SK-N-SH (cell line): ENCODE data around the gene NAPEPLD. TPM values are rescaled to one million over a fixed set of nuclear protein-coding genes. Genes with fewer than 3 reads are reported as not detected.
A peak's percentile ranks its signal among the peaks of the same experiment; 100 is the strongest.
"Not testable (repeated sequence)": the region's sequence is repeated elsewhere in the genome, so short reads cannot be mapped to it uniquely, and the experiment has no call there.

Experiments used
- CTCF ChIA-PET: fragments of 300-600, 350-600 bp; formaldehyde crosslinking; extraction: SDS; loops from one replicate; lab custom pipeline; 2021; lab: Yijun Ruan, JAX
- POLR2A ChIA-PET: fragments of 350-600 bp; sonication (Branson Sonifier 250); formaldehyde crosslinking; extraction: SDS; loops from one replicate; lab custom pipeline; 2020; ENCODE audit warnings: antibody characterized with exemption, inconsistent platforms; lab: Yijun Ruan, JAX
- DNase-seq: peaks from one replicate; pipeline ENCODE4 v3.0.0; 2012
- H2AFZ ChIP-seq: fragments of 200-600 bp; sonication (generic); 2 replicates; pipeline ENCODE4 v1.8.1; 2016; ENCODE audit warnings: antibody characterized with exemption, mild to moderate bottlenecking, low read depth
- H3F3A ChIP-seq: fragments of 200-600 bp; sonication (generic); replicated peaks from 2 replicates; pipeline ENCODE3; 2016; ENCODE audit warnings: antibody characterized with exemption, mild to moderate bottlenecking; ENCODE audit not compliant: insufficient read depth
- H3K27ac ChIP-seq, 2 experiments: fragments of 200-500 bp in 1 of 2; fragments of 200-600 bp in 1 of 2; sonication (Bioruptor generic) in 1 of 2; sonication (generic), shearing (Covaris generic) in 1 of 2; 2 replicates each; pipeline versions ENCODE4 v1.5.1 to v1.6.1; 2014 to 2016; ENCODE audit warnings: low read depth in 2 of 2, inconsistent platforms in 1 of 2, low read length in 1 of 2, mild to moderate bottlenecking in 1 of 2, mixed read lengths in 1 of 2
- H3K27me3 ChIP-seq: fragments of 200-600 bp; sonication (generic), shearing (Covaris generic); 2 replicates; pipeline ENCODE4 v1.6.1; 2016; ENCODE audit warnings: mixed run types; ENCODE audit not compliant: insufficient read depth
- H3K36me3 ChIP-seq, 2 experiments: fragments of 200-500 bp in 1 of 2; fragments of 200-600 bp in 1 of 2; sonication (Bioruptor generic) in 1 of 2; sonication (generic) in 1 of 2; replicated peaks in 1 of 2; 2 replicates each; pipeline versions ENCODE3 to v1.5.1; 2014 to 2016; ENCODE audit warnings: low read length in 1 of 2, mild to moderate bottlenecking in 1 of 2; ENCODE audit not compliant: insufficient read depth in 2 of 2, control insufficient read depth in 1 of 2
- H3K4me1 ChIP-seq, 2 experiments: fragments of 200-500 bp in 1 of 2; fragments of 200-600 bp in 1 of 2; sonication (Bioruptor generic) in 1 of 2; sonication (generic), shearing (Covaris generic) in 1 of 2; 2 replicates each; pipeline versions ENCODE4 v1.5.1 to v1.6.1; 2014 to 2016; ENCODE audit warnings: low read depth in 1 of 2, low read length in 1 of 2, mixed run types in 1 of 2; ENCODE audit not compliant: insufficient read depth in 2 of 2, control insufficient read depth in 1 of 2
- H3K4me2 ChIP-seq: fragments of 200-600 bp; sonication (generic), shearing (Covaris generic); 2 replicates; pipeline ENCODE4 v1.6.1; 2017; ENCODE audit warnings: mixed run types
- H3K4me3 ChIP-seq, 2 experiments: fragments of 200-500 bp in 1 of 2; fragments of 200-600 bp in 1 of 2; sonication (Bioruptor generic) in 1 of 2; sonication (generic), shearing (Covaris generic) in 1 of 2; 2 replicates each; pipeline versions ENCODE4 v1.5.1 to v1.8.1; 2014 to 2016; ENCODE audit warnings: low read depth in 2 of 2, inconsistent platforms in 1 of 2, low read length in 1 of 2, mild to moderate bottlenecking in 1 of 2, mixed read lengths in 1 of 2, moderate library complexity in 1 of 2
- H3K79me2 ChIP-seq: fragments of 200-600 bp; sonication (generic); 2 replicates; pipeline ENCODE4 v1.8.1; 2017; ENCODE audit warnings: mild to moderate bottlenecking; ENCODE audit not compliant: insufficient read depth
- H3K9ac ChIP-seq: fragments of 200-600 bp; sonication (generic); 2 replicates; pipeline ENCODE4 v1.6.1; 2017; ENCODE audit warnings: mixed run types
- H3K9me2 ChIP-seq: fragments of 200-600 bp; sonication (generic); 2 replicates; pipeline ENCODE4 v1.6.1; 2017; ENCODE audit warnings: mixed run types
- H3K9me3 ChIP-seq: fragments of 200-600 bp; sonication (generic); 2 replicates; pipeline ENCODE4 v1.6.1; 2017; ENCODE audit warnings: mixed run types, mild to moderate bottlenecking, moderate library complexity
- H4K20me1 ChIP-seq: fragments of 200-600 bp; sonication (generic); 2 replicates; pipeline ENCODE4 v1.6.1; 2017; ENCODE audit warnings: mild to moderate bottlenecking, mixed run types; ENCODE audit not compliant: insufficient read depth
- CHD2 ChIP-seq: fragments of 150-350 bp; IDR thresholded peaks from 2 replicates; pipeline ENCODE4 v1.6.1; 2018; ENCODE audit warnings: low read length; ENCODE audit not compliant: partially characterized antibody
- EP300 ChIP-seq, 2 experiments: IDR thresholded peaks; 2 replicates each; pipeline versions ENCODE4 v1.4.0 to v1.6.1; 2012; ENCODE audit warnings: borderline replicate concordance in 1 of 2, low read depth in 1 of 2, low read length in 1 of 2
- EZH2phosphoT487 ChIP-seq: fragments of 200-600 bp; sonication (generic); IDR thresholded peaks from 2 replicates; pipeline ENCODE4 v1.6.1; 2017; ENCODE audit warnings: low read depth, mixed run types, mild to moderate bottlenecking, antibody characterized with exemption, moderate library complexity, borderline replicate concordance
- JUND ChIP-seq: IDR thresholded peaks from 2 replicates; pipeline ENCODE4 v1.4.0; 2012
- RFX5 ChIP-seq: IDR thresholded peaks from 2 replicates; pipeline ENCODE4 v1.6.1; 2012; ENCODE audit warnings: mild to moderate bottlenecking, improper control_type of control experiment, low read length
- ZBTB33 ChIP-seq: IDR thresholded peaks from 2 replicates; pipeline ENCODE4 v1.4.0; 2012; ENCODE audit warnings: low read depth, borderline replicate concordance
- WGBS: methylation state at CpG from one replicate; pipeline ENCODE4 v1.1.6; 2017; ENCODE audit warnings: low lambda C conversion rate; 5-methylcytosine and 5-hydroxymethylcytosine counted together
- polyA plus RNA-seq, 3 experiments: library from polyadenylated mRNA; depleted of rRNA; stranded (reverse); fragments of >200 nt; gene quantifications; 2 replicates each; pipeline ENCODE4 v1.2.3, GENCODE V29; 2012
- TF ChIP-seq, protein P1 (sequence below): IDR thresholded peaks from 2 replicates; pipeline ENCODE4 v1.6.1; 2012; ENCODE audit warnings: mild to moderate bottlenecking, low read depth, low read length, moderate library complexity
- TF ChIP-seq, protein P2 (sequence below): IDR thresholded peaks from 2 replicates; pipeline ENCODE4; 2012

NAPEPLD gene
- polyA plus RNA-seq, 1 of the 3 experiments (the other 2 are of a cell fraction) = 4.6 TPM

GRCh38 chr7:103148994-103149807 lies at the start of gene NAPEPLD (continued):
- TF ChIP-seq, protein P1, sequence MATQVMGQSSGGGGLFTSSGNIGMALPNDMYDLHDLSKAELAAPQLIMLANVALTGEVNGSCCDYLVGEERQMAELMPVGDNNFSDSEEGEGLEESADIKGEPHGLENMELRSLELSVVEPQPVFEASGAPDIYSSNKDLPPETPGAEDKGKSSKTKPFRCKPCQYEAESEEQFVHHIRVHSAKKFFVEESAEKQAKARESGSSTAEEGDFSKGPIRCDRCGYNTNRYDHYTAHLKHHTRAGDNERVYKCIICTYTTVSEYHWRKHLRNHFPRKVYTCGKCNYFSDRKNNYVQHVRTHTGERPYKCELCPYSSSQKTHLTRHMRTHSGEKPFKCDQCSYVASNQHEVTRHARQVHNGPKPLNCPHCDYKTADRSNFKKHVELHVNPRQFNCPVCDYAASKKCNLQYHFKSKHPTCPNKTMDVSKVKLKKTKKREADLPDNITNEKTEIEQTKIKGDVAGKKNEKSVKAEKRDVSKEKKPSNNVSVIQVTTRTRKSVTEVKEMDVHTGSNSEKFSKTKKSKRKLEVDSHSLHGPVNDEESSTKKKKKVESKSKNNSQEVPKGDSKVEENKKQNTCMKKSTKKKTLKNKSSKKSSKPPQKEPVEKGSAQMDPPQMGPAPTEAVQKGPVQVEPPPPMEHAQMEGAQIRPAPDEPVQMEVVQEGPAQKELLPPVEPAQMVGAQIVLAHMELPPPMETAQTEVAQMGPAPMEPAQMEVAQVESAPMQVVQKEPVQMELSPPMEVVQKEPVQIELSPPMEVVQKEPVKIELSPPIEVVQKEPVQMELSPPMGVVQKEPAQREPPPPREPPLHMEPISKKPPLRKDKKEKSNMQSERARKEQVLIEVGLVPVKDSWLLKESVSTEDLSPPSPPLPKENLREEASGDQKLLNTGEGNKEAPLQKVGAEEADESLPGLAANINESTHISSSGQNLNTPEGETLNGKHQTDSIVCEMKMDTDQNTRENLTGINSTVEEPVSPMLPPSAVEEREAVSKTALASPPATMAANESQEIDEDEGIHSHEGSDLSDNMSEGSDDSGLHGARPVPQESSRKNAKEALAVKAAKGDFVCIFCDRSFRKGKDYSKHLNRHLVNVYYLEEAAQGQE = peak; percentile 10; the same call in 1 of the 2 replicates
- TF ChIP-seq, protein P2, sequence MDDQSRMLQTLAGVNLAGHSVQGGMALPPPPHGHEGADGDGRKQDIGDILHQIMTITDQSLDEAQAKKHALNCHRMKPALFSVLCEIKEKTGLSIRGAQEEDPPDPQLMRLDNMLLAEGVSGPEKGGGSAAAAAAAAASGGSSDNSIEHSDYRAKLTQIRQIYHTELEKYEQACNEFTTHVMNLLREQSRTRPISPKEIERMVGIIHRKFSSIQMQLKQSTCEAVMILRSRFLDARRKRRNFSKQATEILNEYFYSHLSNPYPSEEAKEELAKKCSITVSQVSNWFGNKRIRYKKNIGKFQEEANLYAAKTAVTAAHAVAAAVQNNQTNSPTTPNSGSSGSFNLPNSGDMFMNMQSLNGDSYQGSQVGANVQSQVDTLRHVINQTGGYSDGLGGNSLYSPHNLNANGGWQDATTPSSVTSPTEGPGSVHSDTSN = no peak; the same call in 1 of the 2 replicates
- TF ChIP-seq EZH2phosphoT487 (no peak), EP300 (IDR thresholded peaks at IDR 0.05; ENCODE audit: borderline replicate concordance in 1 of 2, low read depth in 1 of 2, low read length in 1 of 2) (peak in 1 of 2 experiments; percentile 29; a peak in 1 of 4 replicates), ZBTB33 (peak; percentile 77), CHD2 (peak; percentile 97), JUND (no peak), RFX5 (peak; percentile 66)
- TF ChIP-seq, all 33 proteins: peak for 19

DNA sequence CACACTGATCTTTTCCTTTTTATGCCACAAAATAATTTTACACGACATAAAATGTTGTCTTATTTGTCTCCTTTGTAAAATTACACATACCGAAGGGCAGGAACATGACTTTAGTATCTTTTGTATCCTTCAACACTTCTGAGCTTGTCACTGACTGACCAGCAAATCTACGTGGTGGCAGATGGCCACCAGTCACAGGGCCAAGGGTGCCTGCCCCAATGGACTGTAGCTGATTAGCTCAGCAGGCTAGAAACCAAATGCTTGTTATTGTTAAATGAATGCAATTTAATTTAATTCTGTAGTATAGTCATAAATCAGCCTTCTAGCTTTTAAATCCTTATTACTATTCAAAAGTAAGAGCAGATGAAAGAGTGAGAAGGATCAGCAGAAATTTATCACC lies 49.2 kb upstream of the NAPEPLD start:
- H3K79me2 ChIP-seq, H3F3A ChIP-seq, DNase-seq, H4K20me1 ChIP-seq, H3K27me3 ChIP-seq, H3K27ac ChIP-seq, H2AFZ ChIP-seq, H3K4me3 ChIP-seq, H3K9ac ChIP-seq, H3K9me3 ChIP-seq, CTCF ChIA-PET, H3K36me3 ChIP-seq, H3K4me2 ChIP-seq, POLR2A ChIA-PET, H3K9me2 ChIP-seq, H3K4me1 ChIP-seq: not testable (repeated sequence)
- WGBS = 73% methylated on average over 3 of the region's 3 CpGs

DNA sequence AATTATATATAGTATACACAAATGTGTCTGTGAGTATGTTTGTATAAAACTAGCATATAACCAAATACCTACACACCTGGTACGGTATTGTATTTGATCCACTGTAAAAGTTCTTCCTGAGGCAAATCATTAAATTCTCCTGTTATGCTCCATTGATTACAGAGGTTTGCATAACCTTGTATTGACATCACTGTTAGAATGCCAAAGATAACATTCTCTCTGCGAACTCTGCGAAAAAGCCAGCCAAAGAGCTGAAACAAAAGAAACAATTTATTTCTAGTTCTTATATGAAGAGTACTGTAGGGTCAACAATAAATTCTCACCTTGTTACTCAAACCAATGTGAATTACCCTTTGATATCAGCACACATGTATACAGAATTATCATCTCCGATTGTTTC lies 46.5 kb upstream of the NAPEPLD start:
- DNase-seq, H2AFZ ChIP-seq, H3K9me2 ChIP-seq, H3F3A ChIP-seq, POLR2A ChIA-PET, H3K4me3 ChIP-seq, H3K4me2 ChIP-seq, H3K4me1 ChIP-seq, H3K9me3 ChIP-seq, CTCF ChIA-PET, H3K79me2 ChIP-seq, H4K20me1 ChIP-seq, H3K36me3 ChIP-seq, H3K27ac ChIP-seq, H3K9ac ChIP-seq, H3K27me3 ChIP-seq: not testable (repeated sequence)
- 85% methylated on average over 4 of the region's 4 CpGs for WGBS

- H3K4me3 ChIP-seq, H3K27ac ChIP-seq, H3K27me3 ChIP-seq, H3K9me3 ChIP-seq, H2AFZ ChIP-seq, H4K20me1 ChIP-seq, H3K79me2 ChIP-seq, H3K36me3 ChIP-seq, H3K9me2 ChIP-seq, H3F3A ChIP-seq, POLR2A ChIA-PET, H3K4me2 ChIP-seq, H3K4me1 ChIP-seq, DNase-seq, CTCF ChIA-PET, H3K9ac ChIP-seq: not testable (repeated sequence)
- 75% methylated on average over 8 of the region's 8 CpGs for WGBS
Observed at GRCh38 chr7:103172415-103173146, 23.7 kb upstream of the NAPEPLD start.
